ENCODE data around the gene DRC7. TPM values are rescaled to one million over a fixed set of nuclear protein-coding genes. Genes with fewer than 3 reads are reported as not detected.

The DRC7 gene, protein sequence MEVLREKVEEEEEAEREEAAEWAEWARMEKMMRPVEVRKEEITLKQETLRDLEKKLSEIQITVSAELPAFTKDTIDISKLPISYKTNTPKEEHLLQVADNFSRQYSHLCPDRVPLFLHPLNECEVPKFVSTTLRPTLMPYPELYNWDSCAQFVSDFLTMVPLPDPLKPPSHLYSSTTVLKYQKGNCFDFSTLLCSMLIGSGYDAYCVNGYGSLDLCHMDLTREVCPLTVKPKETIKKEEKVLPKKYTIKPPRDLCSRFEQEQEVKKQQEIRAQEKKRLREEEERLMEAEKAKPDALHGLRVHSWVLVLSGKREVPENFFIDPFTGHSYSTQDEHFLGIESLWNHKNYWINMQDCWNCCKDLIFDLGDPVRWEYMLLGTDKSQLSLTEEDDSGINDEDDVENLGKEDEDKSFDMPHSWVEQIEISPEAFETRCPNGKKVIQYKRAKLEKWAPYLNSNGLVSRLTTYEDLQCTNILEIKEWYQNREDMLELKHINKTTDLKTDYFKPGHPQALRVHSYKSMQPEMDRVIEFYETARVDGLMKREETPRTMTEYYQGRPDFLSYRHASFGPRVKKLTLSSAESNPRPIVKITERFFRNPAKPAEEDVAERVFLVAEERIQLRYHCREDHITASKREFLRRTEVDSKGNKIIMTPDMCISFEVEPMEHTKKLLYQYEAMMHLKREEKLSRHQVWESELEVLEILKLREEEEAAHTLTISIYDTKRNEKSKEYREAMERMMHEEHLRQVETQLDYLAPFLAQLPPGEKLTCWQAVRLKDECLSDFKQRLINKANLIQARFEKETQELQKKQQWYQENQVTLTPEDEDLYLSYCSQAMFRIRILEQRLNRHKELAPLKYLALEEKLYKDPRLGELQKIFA
- 1.9 TPM for total RNA-seq

DNA sequence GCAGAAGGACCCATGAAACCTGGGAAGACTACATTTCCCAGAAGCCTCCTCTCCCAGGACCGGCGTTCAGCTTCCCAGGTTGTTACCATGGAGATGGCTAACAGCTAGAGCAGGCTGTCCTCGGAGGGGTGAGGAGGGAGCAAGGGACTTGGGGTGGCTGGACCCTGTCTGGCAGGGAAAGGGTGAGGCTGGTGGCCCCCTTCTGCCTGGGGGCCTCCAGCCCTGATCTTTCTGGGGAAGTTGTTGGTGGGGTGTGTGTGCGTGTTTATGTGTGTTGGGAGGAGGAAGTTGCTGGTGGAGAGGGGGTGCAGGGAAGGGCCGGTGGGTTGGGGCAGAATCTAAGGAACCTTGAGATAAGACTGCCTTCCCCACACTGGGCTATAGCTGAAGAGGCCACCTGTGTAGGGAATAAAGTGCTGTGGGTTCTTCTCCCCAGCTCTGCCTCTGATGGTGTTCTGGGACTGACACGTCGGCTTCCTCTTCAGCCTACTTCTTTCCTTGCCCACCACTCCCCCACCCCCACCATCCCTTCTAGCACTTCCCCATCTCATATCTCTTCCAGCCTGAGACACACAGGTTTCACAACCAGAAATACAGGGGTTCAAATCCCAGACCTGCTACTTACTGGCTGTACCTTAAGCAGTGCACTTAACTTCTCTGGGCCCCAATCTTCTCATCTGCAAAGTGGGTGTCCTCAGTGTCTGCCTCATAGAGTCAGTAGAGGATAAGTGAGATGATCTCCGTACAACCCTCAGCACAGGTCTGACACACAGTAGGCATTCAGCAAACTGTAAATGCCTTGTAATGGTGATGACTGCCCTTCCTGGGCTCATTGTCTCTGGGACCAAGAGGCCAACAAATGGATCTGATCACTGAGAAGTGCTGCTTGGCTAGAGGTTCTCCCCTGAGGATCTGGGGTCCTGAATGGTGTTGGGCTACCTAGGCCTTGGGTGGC, at the start of gene DRC7:
DRC7 (plus strand) TSS at position 82 of the 955 bp plus-strand sequence. CDS start 3,144 bp downstream, outside the sequence.
- DNase-seq (ENCODE audit: low spot score), result peak; percentile 66

DNA sequence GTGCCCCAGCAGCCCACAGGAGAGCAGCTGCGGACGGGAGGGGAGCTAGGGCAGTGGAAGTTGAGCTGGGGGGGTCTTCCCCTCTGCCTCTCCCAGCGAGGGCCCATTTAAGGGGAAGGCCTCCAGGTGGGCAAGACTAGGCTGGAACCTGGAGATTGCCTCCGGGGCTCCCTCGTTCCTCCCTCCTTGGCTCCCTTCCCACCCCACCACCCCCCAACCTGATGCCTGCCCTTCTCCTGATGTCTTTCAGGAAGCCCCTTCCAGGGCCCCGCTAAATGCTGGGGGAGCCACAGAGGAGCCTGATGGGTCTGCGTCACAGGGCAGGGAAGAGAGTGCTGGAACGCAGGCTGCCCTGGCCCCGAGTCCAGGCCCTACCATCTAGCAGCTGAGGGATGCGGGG, 49.4 kb upstream of the DRC7 start:
- DNase-seq (ENCODE audit: low spot score), result no peak

DNA sequence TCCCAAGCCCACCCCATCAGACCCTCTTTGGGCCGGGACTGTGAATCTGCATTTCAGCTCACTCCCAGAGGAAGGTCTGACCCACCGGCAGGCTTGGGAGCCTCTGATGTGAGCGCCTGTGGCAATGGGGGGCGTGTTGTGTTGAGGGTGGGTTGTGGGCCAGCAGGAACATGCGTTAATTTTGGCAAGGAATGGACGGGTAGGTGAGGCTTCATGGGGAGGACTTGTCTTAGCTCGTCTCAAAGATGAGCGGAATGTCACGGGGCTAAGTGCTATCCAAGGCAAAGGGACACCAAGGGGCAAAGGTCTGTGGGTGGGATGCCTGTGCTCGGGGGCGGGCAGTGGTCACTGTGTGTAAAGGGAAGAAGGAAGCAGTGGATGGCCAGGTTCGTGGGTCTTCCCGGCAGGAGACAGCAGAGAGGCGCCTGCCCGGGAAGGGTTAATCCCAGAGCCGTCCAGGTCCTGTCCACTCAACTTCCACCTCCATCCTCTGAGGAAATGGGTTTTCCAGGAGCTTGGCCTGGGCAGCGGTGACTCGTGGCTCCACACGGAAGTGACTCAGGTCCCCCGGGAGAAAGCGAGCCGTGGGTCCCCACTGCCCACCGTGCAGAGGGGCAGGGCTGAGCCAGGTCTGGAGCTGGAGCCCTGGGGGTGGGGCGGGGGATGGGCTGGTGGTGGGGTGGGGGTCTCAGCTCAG, 48.8 kb upstream of the DRC7 start:
- DNase-seq (ENCODE audit: low spot score), result no peak

DNA sequence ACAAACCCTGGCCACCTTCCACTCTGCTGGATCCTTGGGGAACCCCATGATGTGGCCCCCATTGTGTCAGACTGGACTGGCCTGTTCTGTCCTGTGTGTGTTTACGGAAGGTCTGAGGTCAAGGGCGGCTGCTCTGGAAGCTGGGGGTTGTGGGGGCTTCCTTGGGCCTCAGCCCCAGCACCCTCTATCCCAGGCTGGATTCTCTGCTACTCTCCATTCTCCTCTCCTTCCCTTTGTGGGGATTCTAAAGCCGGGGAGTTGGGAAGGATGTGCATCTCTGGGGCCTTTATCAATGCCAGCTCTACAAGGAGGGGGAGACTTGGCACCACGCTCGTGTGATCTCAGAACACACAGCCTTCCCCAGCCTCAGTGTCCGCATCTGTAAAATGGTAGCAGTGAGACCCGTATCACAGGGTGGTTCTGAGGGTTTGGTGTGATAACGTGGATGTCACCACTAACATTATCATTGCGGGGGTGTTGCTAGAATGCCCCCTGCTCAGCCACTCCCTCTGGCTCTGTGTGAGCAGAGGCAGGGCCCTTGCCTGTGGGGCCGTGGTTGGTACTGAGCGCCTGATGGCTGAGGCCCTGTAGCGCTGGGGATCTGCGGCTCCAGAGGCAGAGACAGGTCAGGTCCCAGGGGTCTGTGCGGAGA, 48.1 kb upstream of the DRC7 start:
- DNase-seq (ENCODE audit: low spot score), result no peak

DNA sequence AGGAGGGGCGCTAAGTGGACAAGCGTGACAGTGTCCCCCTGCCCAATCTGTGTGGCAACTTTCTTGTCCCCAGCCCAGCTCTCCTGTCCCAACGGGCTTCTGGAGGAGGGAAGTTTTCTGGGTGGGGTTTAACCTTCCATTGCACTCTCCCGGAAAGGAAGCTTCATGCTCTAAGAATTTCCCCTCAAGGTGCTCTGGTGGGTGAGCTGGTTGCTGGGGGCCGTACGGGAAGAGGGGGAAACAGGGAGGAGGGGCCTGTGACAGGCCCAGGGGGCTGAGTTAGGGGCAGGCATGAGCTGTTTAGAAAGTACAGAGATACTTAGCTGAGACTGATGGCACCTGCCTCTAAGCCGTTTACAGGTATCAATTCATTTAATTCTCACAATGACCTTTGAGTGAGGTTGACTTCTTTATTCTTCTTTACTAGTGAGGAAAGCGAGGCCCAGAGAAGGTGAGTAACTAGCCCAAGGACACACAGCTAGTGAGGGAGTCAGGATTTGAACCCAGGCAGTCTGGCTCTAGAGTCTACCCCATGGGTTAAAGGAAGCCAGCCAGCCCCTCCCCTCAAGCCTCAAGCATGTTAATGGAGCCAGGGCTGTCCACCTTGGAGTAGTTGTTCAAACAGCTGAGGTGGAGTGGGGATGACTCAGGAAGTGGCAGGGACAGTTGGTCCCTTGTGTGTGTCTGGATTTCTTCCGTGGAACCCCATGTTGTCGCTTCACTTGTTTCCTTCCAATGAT, 47.3 kb upstream of the DRC7 start:
- DNase-seq (ENCODE audit: low spot score), result no peak

DNA sequence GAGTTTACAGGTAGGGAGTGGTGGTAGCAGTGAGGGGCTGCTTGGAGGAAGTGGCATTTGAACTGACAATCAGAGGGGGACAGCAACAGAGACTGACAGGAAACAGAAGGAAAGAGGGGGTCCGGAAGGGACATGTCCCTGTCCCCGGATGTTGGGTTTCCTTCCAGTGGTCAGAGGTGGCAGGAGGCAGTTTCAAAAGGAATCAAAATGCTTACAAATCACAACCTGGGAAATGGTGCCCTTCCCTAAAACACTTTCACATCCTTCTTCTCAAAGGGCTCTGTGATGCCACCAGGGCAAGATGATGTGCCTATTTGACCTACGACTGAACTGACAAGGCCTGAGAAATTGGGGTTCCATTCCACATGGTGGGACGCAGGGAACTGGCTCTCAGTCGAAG, 46.5 kb upstream of the DRC7 start:
- no peak for DNase-seq (ENCODE audit: low spot score)

DNA sequence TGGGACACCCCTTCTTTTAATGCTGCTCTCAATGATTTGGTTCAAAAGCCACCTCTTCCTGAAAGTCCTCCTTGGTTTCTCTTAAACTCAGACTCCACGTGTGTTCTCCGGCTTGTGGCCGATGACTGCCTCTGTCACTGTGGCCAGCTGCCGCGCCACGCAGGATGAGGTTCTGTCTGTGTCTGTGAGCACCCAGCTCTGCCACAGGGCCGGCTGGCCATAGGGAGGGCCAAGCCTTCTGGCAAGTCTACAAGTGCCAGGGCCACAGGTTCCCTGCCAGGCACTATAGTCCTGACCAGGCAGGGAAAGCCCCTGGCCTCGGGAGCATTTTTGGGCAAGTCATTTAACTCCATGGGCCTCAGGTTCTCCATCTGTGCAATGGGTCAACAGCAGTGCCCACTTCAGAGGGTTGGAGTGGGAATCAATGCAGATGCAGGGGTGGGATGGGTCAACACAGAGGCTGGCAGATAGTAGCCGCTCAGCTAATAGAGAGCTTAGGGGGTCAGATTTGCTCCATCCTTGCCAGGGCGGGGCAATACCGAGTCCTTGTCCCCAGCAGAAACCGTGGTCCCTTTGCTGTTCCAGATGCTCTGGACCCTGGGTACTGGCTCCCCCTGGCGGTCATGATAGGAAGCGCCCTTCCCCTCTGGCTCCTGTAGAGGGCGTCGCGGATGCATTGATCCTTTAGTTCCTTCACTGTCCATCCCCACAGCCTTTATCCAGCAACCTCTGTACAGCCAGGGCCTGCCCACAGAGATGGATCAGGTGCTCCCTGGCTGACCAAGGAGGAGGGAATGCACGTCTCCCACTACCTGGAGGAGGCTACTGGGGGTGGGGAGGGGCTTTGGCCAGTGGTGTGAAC, 45.8 kb upstream of the DRC7 start:
- DNase-seq (ENCODE audit: low spot score), result peak; percentile 85

DNA sequence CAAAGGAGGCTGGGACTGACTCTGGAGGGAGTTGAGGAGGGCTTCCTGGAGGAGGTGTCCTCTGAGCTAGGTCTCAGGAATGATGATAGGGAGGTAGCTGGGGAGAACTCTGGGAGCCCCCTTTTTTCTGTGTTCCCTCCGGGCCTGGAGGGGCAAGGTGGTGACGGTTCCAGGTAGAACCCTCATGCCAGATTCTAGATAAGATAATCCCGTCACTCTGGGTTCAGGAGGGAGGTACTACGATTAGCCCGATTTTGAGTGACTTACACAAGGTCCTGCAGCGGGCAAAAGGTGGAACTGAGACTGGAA, 45.2 kb upstream of the DRC7 start:
- DNase-seq (ENCODE audit: low spot score), result no peak

DNA sequence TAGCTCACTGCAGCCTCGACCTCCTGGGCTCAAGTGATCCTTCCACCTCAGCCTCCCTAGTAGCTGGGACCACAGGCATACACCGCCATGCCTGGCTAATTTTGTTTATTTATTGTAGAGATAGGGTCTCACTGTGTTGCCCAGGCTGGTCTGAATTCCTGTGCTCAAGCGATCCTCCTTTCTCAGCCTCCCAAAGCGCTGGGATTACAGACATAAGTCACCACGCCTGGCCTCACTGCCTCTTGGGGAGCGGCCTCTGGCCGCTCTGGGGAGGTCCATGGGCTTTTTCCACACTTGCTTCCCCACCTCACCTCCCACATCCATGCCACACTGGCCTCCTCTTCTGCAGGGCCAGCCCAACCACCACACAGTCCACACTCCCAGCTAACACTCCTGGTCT, 44.8 kb upstream of the DRC7 start:
- DNase-seq (ENCODE audit: low spot score), result no peak

DNA sequence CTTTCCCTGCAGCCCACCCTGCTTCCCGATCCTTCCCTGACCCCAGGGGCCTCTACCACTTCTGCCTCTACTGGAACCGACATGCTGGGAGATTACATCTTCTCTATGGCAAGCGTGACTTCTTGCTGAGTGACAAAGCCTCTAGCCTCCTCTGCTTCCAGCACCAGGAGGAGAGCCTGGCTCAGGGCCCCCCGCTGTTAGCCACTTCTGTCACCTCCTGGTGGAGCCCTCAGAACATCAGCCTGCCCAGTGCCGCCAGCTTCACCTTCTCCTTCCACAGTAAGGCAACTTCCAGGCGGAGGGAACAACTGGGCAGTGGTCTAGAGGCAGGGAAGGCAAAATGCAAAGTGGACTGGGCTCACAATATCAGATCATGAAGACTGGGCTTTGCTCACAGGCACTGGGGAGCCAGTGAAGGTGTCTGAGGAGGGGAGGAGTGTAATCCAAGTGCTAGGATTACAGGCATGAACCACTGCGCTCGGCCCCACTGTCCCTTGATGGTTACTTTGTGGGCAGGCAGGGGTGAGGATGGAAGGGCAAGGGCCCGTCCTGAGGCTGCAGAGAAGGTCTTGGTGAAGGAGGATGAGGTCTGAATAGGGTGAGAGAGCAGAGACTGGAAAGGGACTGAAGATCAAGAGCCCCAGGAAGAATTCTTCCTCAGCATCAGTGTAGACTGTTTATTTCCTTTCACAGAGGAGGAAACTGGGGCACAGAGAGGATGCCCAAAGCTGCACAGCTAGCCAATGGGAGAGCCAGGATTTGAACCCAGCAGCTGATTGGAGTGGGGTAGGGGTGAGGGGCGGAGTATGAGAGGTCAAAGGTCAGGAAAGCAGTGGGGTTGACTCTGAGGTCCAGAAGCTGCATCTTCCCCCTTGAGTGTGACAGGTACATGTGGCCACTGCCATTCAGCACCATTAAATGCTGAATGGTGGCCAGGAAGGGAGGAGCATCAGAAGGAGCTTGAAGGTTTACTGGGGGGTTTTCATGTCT, 43.0 kb upstream of the DRC7 start:
- no peak for DNase-seq (ENCODE audit: low spot score)

DNA sequence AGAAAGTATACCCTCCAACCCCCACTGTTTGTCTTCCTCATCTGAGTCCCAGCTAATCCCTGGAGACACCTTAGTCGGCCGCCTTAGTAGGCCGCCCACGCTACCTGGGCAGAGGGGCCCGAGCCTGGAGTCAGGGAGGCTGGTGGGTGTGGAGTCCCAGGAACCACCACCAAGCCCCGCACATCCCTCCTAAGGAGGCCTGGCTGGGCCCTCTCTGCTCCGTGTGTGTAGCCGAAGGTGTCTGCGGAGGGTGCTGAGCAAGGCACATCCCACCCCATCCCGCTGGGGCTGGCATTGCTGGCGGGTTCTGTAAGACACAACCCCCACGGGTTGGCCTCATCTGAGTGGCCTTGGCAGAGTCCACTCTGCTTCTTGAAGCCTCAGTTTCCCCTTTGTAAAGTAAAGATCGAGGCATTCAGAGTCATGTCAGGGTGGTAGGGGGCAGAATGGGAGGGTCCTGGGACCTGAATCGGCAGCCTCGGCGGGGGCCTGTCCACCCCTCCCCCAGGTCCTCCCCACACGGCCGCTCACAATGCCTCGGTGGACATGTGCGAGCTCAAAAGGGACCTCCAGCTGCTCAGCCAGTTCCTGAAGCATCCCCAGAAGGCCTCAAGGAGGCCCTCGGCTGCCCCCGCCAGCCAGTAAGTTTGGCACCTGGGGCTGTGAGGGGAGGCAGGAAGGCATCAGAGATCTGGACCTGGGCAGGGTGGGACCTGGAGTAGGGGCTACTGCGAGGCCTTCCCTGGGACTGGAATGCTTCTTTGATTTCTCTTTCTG, 41.7 kb upstream of the DRC7 start:
- no peak for DNase-seq (ENCODE audit: low spot score)

DNA sequence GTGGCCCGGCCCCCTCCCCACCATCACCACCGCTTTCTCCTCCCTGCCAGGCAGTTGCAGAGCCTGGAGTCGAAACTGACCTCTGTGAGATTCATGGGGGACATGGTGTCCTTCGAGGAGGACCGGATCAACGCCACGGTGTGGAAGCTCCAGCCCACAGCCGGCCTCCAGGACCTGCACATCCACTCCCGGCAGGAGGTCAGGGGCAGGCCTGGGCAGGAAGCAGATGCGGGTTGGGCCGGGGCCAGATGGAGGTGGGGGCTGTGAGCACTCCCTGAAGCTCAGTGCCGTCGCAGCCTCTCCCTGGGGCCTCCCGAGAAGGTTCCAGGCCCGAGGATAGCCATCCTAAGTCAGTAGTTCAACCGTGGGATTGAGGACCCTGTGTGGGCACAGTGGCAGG, 40.7 kb upstream of the DRC7 start:
- DNase-seq (ENCODE audit: low spot score), result no peak

DNA sequence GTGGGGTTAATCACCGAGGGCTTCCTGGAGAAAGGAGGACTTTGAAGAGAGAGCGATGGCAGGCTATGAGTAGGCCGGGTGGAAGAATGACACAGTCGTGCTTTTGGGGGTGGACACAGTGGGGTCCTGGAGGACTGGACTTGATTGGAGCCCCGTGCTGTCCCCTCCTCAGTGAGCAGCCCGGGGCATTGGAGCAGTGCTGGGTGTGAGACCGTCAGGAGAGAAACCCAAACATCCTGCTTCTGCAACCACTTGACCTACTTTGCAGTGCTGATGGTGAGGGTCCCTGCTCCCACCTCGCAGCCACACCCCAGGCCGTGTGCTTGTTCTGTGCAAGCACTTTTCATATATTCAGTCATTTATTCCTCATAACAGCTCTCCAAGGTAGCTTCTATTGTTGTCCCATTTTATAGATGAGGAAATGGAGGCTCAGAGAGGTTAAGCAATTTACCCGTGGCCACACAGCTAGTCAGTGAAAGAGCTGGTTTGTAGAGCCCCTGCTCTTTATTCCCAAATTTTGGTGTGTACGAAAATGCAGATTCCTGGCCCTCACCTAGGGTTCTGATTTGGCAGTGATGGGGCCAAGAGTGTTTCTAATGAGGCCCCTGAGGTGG, 38.2 kb upstream of the DRC7 start:
- DNase-seq (ENCODE audit: low spot score), result no peak

DNA sequence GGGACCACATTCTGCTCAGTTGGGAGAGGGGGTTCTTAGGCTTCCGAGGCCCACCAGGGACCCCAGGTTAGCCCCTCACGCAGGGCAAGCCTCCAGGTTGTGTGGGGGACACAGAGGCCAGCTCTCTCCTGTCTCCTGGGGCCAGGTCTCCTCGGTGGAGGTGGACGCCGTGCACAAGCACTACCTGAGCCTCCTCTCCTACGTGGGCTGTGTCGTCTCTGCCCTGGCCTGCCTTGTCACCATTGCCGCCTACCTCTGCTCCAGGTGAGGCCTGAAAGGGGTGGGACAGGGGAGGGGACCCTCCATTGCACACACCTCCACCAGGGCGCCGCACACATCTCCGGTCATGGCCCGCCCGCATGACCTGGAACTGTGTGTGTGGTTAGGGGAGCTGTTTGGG, 37.4 kb upstream of the DRC7 start:
- no peak for DNase-seq (ENCODE audit: low spot score)

DNA sequence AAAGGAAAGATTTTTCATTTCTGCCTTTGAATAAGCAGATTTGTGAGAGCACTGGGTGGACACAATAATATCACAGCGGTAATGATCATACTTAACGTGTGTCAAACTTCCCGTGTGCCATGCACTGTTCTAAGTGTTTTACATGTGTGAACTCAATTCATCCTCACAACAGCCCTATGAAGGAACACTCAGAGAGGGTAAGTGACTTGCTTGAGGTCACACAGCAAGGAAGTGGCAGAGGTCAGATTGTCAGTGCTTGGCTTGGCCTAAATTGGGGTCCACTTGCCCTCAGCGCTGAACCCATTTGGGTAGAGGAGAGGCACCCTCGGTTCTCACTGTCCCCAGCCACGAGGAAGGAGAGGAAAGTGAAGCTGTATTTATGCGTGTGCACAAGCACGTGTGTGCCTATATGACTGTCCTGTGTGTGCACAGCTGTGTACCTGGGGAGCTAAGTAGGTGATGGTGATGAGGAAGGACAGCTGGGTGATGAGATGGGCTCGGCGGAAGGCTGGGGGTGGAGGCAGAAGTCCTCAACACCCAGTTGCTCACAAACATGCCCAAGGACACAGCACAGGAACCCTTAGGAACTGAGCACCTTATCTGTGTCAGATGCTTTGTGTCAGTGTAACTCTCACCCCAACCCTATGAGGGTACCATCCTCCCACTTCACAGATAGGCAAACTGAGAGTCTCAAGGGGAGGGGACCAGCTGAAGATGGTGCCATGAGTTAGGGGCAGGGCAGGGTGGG, 36.3 kb upstream of the DRC7 start:
- no peak for DNase-seq (ENCODE audit: low spot score)

Measured in mucosa of gallbladder (tissue), 1 donor.